Measurements from ENCODE around the gene NOL12.
"Not testable (repeated sequence)": the region's sequence is repeated elsewhere in the genome, so short reads cannot be mapped to it uniquely, and the experiment has no call there.

NOL12 gene

GRCh38 chr22:37654563-37655251, 31.4 kb upstream of the NOL12 start:
- no peak for TF ChIP-seq CTCF (IDR thresholded peaks at IDR 0.05; ENCODE audit: extremely low read depth, insufficient read depth, missing control alignments)
- DNase-seq (ENCODE audit: low spot score) = no peak
- in situ Hi-C loops (cut with MboI; ENCODE audit: low pct_unique_long_range_greater_than_20kb, low sequenced_read_pairs, unreplicated experiment) = no loop called here

- in situ Hi-C loops (cut with MboI; ENCODE audit: low pct_unique_long_range_greater_than_20kb, low sequenced_read_pairs, unreplicated experiment) = no loop called here
Measured at GRCh38 chr22:37655252-37655563, 30.9 kb upstream of the NOL12 start.

GRCh38 chr22:37656583-37656982, 29.6 kb upstream of the NOL12 start:
- DNase-seq (ENCODE audit: low spot score) = not testable (repeated sequence)

More at GRCh38 chr22:37655252-37655563, 30.9 kb upstream of the NOL12 start:
- no peak for TF ChIP-seq CTCF (IDR thresholded peaks at IDR 0.05; ENCODE audit: extremely low read depth, insufficient read depth, missing control alignments)
- no peak for DNase-seq (ENCODE audit: low spot score)

GRCh38 chr22:37657590-37658132, 28.5 kb upstream of the NOL12 start:
- in situ Hi-C loops (cut with MboI; ENCODE audit: low pct_unique_long_range_greater_than_20kb, low sequenced_read_pairs, unreplicated experiment) = no loop called here
- DNase-seq (ENCODE audit: low spot score) = peak; percentile 50
- TF ChIP-seq CTCF (IDR thresholded peaks at IDR 0.05; ENCODE audit: extremely low read depth, insufficient read depth, missing control alignments) = no peak

More at GRCh38 chr22:37656583-37656982, 29.6 kb upstream of the NOL12 start:
- in situ Hi-C loops (cut with MboI; ENCODE audit: low pct_unique_long_range_greater_than_20kb, low sequenced_read_pairs, unreplicated experiment) = not testable (repeated sequence)

DNA sequence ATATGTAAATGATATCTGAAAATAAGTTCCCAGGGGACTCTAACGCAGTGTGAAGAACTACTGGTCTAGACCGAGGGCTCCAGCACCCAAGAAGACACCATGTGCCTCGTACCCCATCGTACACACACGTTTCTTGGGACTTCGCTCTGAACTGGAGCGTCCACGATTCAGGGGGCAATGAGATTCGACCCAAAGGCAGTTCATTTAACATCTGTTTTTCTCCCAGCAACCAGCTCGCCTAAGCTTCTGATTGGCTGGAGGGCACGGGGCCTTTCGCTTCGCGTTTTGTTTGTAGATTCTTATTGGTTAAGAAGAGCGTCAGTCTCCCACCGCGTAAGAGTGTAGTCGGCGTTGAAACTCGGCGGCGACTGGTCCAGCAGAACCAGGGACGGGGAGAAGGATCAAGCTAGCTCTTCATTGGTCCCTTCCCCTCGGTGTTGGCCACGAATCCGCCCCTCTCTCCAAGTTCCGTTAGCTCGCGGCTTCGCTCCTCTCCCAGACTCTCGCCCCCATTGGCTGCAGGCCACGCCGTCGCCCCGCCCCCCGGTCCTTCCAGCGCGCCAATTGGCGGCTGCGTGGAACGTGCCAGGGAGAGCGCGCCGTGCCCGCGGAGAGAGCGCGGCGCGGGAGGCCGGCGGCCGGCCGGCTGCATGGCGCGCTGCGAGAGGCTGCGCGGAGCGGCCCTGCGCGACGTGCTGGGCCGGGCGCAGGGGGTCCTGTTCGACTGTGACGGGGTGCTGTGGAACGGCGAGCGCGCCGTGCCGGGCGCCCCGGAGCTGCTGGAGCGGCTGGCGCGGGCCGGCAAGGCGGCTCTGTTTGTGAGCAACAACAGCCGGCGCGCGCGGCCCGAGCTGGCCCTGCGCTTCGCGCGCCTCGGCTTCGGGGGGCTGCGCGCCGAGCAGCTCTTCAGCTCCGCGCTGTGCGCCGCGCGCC, 27.7 kb upstream of the NOL12 start, which contains the start of gene PDXP:
Gene PDXP, plus strand, starts transcription at position 591 of the 933 bp plus-strand sequence. Its CDS starts 60 bp downstream, at position 651.
- in situ Hi-C loops (cut with MboI; ENCODE audit: low pct_unique_long_range_greater_than_20kb, low sequenced_read_pairs, unreplicated experiment) = no loop called here
- peak; percentile 99 for DNase-seq (ENCODE audit: low spot score)
- TF ChIP-seq CTCF (IDR thresholded peaks at IDR 0.05; ENCODE audit: extremely low read depth, insufficient read depth, missing control alignments) = no peak

- in situ Hi-C loops (cut with MboI; ENCODE audit: low pct_unique_long_range_greater_than_20kb, low sequenced_read_pairs, unreplicated experiment) = no loop called here
Measured at GRCh38 chr22:37659066-37659896, 26.9 kb upstream of the NOL12 start.

More at GRCh38 chr22:37659066-37659896, 26.9 kb upstream of the NOL12 start:
- peak; percentile 52 for DNase-seq (ENCODE audit: low spot score)
- no peak for TF ChIP-seq CTCF (IDR thresholded peaks at IDR 0.05; ENCODE audit: extremely low read depth, insufficient read depth, missing control alignments)

Measured in GM13977 (cell line).